Stimulated activated CD4-positive, alpha-beta T cell treated with anti-CD3 and anti-CD28 coated beads, TNF-alpha, amount 100 ng/mL, for 48 hours (primary cell): ENCODE results near the gene OBSL1.

Experiments used
- DNase-seq, 3 donors: peaks; one replicate each; pipeline ENCODE4 v3.0.0-alpha.2; 2020; ENCODE audit warnings: low read depth in 3 of 3

OBSL1 gene

DNA sequence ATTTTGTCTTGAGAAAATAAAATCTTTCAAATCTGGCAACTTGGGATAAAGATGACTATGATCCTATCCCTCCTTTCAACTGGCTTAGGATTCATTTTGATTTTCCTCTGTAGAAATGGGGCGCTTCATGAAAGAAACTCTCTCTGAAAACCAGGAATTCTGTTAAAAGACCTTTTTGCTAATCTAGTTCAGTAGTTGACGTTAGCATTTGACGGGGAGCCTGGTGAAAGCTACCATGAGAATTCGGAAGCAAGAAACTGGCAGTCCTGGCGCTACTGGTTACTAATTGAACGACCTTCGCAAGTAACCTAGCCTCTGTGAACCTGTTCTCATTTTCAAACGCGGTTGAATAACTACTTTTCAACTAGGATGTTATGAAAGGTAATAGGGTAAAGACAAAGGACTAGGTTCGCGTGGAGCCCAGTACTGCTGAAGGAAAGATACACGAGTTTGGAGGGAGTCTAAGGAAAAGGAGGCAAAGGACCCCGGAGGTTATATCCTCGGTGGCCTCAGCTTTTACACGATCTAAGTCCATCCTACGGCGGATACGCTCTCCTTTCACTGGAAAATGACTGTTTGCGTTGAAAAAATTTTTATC lies 25.7 kb upstream of the OBSL1 start:
- no peak for DNase-seq

DNA sequence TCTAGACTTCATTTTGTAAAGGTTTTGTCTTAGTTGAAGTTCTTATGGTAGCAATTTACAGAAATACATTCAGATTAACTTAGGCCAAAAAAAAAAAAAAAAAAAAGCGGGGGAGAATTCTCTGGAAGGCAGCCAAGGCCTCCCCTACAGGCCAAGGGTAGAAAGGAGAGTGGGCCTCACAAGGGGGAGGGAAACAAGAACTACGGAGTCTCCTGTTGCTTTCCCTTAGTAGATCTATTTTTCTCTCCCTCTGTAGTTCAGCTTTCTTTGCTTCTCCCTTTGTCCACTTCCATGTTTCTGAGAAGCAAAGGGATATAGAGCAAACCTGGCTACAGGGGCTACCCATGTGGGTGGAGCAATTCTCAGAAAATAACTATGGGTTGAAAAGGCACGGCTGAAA lies 23.9 kb upstream of the OBSL1 start:
- DNase-seq, result no peak

DNA sequence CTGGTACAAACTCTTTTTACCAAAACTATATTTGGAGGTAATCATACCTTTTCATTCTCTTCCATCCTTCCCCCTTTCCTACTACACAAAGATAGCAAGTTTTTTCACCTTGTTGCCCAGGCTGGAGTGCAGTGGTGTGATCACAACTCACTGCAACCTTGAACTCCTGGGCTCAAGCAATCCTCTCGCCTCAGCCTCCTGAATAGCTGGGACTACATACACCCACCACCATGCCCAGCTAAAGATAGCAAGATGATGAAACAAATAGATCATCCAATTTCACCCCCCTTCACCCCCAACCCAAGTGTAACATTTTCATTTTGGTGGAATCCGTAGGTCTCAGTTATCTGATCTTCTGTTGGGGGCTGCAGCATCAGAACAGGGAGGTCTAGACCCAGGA lies 21.8 kb upstream of the OBSL1 start:
- DNase-seq, result no peak

DNA sequence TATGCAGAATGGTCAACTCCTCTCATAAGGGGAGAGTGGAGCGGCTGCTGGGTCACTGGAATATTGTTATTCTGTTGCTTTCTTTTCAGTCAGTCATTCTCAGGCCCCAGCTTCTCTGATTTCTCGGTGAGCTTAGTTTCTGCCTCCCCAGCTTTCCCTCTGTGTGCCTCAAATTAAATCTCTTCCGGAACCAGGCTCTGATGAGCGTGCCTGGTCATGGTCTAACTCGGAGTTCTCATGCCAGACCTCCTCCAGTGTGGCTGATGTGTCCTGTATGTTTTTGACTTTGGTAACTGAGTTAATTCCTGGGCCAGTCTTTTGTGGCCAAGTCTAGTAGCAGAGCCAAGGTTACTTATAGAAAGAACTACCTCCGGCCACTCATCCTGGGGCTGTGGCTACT lies 21.4 kb upstream of the OBSL1 start:
- DNase-seq, result no peak

DNA sequence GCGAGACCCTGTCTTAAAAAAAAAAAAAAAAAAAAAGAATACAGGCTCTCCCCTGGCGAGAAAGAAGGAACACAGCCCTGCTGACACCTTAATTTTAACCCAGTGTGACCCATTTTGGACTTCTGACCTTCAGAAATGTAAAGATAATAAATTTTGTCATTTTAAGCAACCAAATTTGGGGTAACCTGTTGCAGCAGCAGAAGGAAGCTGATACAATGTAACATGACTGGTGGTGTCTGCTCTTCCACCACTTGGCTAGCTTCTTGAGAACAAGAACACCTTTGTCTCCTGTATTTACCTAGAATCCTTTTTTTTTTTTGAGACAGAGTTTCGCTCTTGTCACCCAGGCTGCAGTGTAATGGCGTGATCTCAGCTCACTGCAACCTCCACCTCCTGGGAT lies 19.8 kb upstream of the OBSL1 start:
- DNase-seq, result no peak

DNA sequence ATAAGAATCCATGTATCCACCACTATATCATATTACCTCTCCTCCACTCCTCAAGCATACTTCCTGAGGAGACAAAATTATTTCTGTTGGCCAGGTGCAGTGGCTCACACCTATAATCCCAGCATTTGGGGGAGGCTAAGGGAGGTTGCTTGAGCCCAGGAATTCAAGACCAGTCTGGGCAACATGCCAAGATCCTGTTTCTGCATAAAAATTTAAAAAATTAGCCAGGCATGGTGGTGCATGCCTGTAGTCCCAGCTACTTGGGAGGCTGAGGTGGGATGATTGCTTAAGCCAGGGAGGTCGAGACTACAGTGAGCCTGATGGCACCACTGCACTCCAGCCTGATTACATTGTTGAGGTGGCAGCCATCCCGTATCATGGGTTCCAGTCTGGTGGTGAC lies 10.0 kb upstream of the OBSL1 start:
- DNase-seq, result no peak

DNA sequence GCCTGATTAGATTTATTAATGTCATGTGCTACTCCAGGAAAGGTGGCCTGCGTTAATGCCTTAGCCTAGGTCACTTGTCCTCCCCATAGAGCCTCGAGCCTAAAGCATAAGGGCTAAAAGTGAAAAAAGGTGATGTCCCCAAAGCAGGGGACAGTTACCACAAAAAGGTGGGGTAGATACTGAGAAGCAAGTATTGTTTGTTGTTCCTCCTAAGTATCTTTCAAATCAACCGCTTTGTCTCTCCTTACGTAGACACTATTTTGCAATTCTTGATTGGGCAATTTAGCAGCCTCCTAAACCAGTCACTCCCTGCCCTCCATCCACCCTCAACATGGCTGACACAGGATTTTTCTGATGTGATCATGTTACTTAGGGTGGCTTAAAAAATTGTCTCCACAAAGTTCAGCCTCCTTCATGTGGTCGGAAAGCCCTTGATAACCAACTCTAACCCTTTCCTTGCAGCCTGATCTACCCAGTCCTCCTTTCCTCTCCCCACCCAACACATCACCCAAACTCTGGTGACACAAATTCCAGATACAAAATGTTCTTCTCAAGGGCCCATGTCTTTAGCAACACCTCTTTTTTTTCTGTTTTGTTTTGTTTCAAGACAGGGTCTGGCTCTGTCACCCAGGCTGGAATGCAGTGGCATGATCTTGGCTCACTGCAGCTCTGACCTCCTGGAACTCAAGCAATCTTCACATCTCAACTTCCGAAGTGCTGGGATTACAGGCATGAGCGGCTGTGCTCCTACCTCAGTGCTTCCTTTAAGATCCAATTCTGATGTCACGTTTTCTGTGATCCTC lies 7.7 kb upstream of the OBSL1 start:
- DNase-seq, result no peak

DNA sequence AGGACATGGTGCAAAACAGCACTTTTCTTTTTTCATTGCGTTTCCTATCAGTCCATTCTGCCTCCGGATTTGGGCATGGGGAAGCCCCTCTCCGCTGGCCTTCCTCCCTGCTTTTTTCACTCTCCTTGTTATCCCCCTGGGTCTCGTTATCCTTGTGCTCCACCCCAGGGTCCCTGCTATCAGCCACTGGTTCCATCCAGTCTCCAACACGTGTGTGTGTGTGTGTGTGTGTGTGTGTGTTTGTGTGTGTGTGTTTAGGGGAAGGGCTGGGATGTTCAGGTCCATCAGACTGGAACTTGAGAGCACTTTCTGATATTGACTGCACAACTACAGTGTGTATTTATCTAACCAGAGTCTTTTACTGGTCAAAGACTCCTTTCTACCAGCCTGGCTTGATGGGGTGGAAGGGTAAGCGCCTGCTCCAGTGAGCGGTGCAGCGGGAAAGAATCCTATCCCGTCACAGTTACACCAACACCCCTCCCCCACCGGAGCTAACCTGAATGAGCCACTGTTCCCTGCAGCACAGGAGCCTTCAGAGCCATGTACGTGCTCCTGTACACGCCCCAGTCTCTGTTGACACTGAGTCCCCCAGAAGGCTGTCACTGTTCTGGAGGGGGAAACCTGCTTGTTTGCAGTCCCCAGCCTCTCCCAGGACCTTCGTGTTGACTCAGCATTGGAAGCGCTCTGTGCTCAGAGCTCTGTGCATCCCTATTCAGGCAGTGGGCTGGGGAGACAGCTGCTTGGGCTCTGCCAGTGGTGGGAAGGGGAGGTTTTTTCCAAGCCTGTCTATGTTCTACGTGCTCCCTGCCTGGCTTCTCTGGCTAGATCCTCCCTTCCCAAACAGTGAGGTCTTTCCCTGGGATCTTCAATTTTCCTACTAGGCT lies 5.4 kb upstream of the OBSL1 start:
- DNase-seq, result no peak

DNA sequence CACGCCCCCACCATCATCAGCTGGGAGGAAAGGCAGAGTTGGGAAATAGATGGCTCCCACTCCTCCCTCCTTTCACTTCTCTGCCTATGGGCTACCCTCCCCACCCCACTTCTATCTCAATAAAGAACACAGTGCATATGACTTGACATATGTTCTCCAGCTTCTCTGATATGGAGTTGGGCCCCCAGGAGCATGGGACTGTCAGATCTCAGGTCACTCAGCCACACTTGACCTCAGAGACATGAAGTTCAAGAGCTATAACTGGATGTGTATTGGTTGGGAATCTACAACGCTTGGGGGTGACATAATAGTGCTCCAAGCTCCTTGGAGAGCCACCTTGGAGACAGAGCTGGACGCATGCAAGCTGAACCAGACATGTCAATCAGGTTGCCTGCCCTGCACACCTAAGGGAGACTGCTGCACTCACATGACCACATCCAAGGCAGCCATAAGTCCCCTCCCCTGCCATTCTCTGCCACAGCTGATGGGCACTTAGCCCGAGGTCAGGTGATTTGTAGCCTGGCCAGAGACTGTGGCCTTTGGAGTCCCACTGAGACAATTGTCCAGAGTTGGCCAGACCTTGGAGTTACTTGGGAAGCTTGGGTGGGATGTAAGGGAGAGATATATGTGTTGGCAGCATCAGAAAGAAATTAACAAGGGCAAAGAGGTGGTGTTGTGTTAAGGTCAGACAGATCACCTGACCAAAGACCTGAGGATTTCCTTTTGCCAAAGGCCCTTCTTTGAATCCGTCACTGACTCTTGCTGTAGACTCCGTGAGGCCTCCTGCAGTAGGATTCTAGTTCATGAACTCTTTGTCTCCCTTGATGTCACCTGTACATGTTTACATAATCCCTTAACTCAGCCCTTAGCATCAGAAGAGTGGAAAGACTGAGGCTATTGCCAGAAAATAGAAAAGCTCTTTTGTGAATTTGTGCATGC lies 4.5 kb upstream of the OBSL1 start:
- no peak for DNase-seq

DNA sequence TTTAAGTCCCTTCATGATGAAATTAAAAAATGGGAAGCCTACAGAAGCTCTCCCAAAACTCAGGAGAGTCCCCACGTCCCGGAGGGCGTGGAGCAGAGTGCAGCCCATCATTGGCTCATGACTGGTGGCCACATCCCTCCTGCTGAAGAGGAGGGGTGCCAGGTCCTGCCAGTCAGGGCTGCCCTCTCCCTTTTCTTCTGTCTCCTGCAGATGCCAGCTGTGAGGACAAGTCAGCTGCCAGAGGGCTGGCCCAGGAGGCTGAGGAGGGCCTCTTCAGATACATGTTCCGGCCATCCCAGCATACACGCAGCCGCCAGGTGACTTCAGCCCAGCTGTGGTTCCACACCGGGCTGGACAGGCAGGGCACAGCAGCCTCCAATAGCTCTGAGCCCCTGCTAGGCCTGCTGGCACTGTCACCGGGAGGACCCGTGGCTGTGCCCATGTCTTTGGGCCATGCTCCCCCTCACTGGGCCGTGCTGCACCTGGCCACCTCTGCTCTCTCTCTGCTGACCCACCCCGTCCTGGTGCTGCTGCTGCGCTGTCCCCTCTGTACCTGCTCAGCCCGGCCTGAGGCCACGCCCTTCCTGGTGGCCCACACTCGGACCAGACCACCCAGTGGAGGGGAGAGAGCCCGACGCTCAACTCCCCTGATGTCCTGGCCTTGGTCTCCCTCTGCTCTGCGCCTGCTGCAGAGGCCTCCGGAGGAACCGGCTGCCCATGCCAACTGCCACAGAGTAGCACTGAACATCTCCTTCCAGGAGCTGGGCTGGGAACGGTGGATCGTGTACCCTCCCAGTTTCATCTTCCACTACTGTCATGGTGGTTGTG lies 3.4 kb upstream of the OBSL1 start:
- DNase-seq, result no peak

DNA sequence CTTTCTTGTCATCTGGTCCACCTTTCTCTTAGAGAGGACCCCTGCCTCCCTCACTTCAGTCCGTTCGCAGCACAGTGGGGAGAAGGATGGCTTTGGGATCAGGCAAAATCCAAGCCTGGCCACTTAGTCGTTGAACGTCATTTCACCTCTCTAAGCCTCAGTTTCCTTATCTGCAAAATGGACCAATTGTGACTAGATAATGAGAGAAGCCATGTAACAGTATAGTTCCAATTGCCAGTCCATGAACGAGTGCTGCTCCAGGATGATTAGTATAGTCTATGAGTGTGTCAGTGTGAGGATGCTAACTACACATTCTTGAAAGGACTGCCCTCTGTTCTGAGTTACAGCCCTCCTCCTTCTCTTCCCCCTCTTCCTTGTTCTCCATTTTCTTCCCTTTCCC lies 1.8 kb upstream of the OBSL1 start:
- no peak for DNase-seq

DNA sequence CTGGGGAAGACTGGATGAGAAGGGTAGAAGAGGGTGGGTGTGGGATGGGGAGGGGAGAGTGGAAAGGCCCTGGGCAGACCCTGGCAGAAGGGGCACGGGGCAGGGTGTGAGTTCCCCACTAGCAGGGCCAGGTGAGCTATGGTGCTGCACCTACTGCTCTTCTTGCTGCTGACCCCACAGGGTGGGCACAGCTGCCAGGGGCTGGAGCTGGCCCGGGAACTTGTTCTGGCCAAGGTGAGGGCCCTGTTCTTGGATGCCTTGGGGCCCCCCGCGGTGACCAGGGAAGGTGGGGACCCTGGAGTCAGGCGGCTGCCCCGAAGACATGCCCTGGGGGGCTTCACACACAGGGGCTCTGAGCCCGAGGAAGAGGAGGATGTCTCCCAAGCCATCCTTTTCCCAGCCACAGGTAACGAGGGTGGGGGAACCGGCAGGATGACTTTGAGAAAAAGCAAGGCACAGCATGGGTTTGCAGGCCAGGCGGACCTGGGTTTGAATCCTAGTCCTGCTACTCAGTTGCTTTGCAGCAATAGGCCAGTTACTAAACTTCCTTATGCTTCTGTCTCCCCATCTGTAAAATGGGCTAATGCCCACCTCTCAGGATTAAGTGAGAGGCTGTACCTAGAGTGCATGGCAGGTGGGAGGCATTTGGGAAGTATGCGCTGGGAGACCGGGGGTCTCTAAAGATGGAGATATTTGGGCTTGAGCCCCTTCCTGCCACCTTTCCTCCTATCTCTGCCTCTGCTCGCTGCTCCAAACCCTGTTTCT lies 1.1 kb upstream of the OBSL1 start, which contains the start of gene INHA:
INHA (plus strand) TSS at position 74 of the 765 bp plus-strand sequence; CDS start at position 139, 65 bp downstream.
- DNase-seq, result no peak

DNA sequence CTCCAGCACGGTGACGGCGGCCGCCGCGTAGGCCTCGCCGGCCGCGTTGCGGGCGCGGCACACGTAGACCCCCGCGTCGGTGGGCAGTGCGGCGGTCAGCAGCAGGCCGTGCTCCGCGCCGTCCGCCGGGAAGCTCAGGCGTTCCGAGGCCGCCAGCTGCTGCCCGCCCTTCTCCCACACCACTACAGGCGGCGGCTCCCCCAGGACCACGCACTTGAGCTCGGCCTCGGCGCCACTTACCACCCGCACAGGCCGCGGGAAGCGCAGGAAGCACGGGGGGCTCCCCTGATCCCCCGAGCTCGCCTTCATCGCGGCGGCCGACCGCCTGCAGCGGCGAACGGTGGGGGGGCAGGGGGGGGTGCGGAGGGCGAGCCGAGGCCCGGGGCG lies 422 bp downstream of the OBSL1 start:
- DNase-seq, result no peak

DNA sequence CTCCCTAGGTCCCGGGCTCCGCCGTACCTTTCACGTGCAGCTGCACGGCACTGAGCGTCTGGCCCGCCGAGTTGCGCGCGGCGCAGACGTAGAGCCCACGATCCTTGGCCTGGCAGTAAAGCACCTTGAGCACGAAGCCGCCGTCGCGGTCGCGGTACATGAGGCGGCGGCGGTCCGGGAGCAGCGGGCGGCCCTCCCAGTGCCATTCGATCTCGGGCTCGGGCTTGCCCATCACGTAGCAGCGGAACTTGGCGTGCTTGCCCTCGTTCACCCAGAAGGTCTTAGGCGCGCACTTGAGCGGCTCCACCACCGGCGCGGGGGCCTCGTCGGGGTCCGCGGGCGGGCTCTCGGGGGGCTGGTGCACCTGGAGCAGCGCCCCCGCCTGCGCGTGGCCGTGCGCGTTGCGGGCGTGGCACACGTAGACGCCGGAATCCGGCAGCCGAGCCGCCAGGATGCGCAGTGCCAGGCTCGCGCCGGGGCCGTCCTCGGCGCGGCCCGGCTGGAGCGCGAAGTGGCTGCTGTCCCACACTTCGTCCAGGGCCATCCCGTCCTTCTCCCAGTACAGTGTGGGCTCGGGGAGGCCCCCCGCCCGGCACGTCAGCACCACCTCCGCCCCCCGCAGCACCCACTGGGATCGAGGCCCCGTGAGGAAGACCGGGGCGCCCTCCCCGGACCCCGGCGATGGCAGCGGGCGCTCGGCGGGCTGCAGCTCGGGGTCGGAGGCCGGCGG lies 980 bp downstream of the OBSL1 start:
- no peak for DNase-seq

DNA sequence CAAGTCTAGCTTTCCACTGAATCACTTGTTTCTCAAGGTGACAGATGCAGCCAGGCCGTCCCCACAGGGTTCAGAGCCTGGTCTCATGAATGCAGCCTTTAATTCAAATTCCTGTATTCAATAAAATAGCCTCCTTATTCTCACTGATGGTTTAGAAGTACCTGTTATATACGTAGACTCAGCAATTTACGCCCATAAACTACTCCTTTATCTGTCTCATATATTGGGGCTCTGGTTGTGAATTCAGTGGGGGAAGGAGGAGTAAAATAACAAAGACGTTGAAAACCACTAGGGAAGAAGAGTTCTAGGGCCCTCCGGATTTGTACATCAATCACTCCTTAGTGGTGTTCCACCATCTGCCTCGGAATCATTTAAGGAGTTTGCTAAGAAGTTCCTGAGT lies 1.7 kb downstream of the OBSL1 start:
- DNase-seq, result no peak

DNA sequence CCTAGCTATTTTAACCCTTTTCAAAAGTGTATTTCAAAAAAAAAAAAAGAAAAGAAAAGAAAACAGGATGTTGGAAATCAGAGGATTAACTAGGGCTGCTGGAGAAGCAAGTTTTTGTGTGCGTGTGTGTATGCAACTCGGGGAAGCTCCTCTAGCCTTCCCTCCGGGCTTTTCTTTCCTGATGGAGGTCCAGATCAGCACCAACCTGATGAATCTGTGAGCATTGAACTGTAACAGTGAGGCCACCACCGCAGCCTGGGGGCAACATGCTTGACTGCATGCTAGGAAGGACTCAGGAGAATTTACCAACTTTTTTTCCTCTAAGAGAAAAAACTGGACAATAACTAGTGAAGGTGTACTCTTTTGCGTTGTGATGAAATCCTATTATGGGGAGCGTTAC lies 2.3 kb downstream of the OBSL1 start:
- no peak for DNase-seq

DNA sequence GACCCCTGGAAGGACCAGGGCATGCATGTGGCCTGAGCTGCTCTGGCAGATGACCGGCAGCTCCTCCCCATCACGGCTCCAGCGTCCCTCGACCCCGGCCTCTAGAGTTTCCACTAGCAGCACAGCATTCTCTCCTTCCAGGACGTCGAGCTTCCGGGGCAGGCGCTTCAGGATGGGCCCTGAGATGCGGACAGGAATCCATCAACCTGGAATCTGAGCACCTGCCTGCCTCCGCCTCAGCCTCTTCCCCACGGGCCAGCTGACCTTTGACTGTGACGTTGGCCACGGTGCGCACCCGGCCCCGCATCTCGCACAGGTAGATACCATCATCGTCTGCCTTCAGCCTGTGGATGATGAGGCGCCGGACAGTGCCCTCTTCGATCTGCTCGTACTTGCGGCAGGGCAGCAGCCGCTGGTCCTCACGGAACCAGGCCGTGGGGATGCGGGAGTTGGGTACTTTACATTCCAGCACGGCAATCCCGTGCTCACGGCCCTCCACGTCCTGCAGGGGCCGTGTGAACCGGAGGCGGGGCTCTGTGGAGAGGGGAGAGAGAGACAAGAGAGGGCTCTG lies 3.5 kb downstream of the OBSL1 start:
- DNase-seq, result no peak

DNA sequence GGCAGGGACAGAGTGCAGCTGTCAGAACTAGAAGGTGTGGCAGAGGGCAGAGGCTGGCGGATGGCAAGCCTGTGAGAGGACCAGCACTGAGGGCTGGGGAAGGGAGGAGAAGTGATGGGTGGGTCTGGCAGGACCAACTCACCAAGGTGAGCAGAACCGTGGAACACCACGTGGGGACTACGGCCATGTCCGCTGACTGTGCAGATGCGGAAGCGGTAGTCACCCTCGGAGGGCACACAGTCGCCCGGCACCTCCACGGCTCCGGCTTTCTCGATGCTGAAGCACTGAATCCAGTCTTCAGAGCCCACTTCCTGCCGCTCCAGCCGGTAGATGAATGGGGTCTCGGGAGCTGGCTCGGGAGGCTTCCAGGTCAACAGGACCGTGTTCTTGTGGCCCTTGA lies 4.2 kb downstream of the OBSL1 start:
- DNase-seq, result no peak

DNA sequence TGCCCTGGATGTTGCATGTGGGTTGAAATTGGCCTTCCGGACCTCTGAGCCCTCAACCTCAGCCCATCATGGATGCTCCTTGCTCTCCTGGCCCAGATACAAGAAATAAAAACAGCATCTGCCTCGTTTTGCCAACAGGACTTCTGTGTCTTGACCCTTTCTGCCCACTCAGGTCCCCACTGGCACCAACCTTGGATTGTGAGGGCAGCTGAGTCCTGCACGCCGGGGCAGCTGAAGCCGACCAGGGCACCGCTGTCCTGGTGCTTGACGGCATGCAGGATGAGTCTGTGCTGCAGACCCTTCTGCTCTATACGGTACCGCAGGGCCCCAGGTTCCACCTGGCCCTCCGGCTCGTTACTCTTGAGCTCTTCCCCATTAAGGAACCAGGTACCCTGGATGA lies 4.7 kb downstream of the OBSL1 start:
- DNase-seq, result no peak
